GM21423 (cell line): Measurements from ENCODE around the gene BLCAP.

Experiments
- ATAC-seq: cut with Tn5 transposase; IDR thresholded peaks from one replicate; pipeline ENCODE4 v1.9.1; 2021; ENCODE audit warnings: mild to moderate bottlenecking, moderate library complexity; ENCODE audit not compliant: unreplicated experiment

Gene BLCAP

DNA sequence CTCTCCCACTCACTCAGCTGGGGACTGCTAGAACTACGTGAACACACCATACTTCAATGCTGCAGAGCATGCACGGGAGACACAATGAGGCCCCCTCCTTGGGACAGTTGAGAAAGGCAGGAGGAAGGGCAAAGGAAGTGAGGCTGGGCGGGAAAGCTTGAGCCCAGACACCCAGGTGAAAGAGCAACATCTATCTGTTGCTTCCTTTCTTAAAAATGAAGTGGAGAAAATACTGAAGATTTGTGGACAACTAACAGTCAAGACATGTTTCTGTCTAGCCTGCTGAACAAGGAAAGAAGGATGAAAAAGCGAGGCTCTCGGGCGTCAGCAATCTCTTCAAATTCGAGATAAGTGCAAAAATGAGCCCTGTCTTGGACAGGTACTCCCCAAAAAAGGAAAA, 9.6 kb downstream of the BLCAP start:
- ATAC-seq, result no peak

DNA sequence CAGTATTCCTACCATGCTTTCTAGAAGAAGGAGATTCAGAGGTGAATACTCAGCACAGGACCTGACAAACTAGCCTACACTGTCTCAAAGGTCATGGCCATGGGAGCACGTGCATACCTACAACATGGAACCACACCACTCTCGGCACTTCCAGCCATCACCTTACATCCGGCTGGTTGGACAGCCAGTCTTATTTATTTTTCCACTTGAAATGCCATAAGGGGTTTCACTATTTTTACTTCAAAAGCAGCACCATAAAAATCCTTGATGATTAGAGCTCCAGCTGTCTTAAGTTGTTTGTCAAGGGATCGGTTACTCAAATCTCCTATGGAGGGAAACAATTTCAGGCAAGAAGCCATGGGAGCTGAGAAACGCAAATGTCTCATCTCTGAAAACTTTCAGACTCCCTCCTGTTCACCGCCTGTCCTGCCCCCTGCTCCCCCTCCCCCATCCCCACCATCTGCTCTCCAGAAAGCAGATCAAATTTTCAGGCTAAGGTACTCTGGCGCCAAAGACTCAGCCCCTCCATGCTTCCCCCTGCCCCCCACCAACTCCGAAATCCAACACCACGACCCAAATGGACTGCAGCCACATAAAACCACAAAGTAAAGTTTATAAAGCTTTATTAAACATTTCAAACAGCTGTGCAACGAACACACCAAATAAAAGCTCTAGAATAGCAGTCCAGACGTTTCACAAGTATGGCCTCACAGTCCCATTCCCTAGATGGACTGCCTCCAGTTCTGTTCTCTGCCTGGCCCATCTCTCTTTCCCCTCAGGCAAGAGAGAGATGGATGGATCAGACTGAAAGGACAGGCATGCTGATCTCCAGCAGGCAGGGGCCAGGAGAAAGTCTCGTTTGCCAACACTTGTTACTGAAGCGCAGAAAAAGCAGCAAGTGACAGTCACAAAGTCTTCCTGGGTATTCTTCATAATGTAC, 10.6 kb downstream of the BLCAP start:
- ATAC-seq, result no peak

DNA sequence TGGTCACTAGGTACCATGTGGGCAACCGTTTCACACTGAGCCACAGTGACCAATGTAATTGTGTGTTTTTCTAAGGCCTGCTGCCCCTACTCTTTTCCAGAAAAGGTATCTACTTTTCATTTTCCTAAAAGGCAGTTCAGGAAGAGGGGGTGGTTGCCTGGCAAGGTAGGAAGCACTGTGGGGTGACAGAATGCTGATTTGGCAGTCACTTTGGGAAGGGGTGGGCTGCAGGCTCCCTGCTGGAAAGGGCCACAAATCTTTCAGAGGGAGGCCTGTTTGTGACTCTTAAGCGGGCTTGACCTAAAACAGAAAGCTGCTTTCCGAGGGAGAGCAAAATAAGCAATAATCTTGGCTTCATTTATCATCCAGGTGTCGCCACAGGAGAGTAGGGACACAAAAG, 11.8 kb downstream of the BLCAP start:
- no peak for ATAC-seq

- no peak for ATAC-seq
Measured at GRCh38 chr20:37513779-37514359, 13.8 kb downstream of the BLCAP start.

- no peak for ATAC-seq
Measured at GRCh38 chr20:37511610-37512275, 15.9 kb downstream of the BLCAP start.

DNA sequence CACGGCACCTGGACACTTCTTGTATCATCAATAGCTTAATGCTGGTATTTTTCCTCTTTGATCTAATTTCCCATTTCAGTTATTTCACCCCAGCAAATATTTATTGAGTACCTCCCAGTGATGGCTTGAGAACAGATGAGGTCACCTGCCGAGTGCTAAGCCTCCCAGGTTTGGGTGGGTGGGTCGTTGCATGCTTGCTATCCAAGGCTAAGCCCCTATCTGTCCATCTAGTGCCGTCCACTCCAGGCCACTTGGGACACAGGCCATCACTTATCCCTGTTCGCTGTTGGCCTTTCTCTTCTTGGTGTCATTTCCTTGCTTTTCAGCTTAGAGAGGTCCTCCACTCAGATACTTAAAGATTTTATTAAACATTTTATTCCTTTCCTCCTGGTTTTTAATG, 17.4 kb downstream of the BLCAP start:
- ATAC-seq, result no peak

DNA sequence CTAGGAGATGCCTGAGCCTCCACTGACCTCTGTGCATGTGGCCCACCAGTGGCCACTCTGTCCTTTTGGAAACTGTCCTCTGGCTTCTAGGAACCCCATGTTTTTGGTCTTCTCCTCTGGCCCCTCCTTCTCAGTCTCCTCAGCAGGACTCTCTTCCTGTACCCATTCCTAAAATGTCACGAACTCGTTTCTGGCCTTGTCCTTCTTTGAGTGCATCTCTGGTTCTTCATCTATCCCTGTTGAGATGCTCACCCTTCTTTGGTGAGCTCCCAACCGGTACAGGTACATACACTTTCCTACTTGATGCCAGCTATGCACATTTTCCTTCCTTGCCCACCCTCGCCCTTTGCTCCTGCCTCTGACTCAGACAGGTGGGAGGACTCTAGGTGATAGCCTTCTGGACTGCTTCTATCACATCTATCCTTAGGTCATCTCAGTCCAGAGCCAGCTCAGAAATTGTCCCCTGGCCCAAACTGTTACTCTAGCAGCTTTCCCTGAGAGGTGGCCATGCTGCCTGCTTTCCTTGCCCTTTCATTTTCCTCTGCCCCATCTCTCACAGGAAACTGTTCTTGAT, 21.4 kb downstream of the BLCAP start:
- no peak for ATAC-seq

DNA sequence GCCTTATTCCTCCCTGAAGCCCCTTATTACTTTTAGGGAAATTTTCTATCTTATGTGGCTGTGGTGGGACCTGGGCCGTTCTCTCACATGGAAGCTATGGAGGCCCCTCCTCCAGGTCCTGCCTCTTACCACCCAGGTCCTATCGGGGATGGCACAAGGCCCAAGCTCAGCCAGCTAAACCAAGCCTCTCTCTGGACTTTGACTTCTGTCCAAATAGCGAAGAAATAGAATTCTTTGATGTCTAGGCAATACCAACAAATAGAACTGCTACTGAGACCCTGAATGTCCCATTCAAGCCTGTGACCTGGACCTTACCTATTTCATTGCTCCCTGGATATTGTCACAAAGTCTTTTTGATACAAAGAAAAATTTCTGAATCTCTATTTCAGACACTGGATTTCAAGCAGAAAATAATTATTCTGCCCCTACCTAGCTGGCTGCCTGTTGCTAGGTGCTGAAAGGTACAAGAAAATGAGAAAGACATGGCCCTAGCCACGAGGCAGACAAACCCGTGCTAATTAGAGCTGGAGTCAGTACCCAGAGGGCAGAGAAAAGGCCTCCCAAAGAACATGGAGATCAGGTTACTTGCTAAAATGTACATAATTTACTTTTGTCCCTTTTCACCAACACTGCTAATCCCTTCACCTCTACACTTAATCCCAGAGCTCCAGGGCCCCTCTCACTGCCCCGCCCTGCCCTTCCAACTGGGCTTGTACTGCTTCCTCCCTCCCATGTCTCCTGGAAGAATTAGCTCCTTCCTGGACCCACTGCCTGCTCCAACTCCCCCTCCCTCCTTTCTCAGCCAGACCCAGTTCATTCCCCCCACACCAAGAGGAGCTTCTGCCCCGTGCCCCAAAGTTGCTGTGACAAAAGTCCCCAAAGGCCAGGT, 22.2 kb downstream of the BLCAP start:
- no peak for ATAC-seq

DNA sequence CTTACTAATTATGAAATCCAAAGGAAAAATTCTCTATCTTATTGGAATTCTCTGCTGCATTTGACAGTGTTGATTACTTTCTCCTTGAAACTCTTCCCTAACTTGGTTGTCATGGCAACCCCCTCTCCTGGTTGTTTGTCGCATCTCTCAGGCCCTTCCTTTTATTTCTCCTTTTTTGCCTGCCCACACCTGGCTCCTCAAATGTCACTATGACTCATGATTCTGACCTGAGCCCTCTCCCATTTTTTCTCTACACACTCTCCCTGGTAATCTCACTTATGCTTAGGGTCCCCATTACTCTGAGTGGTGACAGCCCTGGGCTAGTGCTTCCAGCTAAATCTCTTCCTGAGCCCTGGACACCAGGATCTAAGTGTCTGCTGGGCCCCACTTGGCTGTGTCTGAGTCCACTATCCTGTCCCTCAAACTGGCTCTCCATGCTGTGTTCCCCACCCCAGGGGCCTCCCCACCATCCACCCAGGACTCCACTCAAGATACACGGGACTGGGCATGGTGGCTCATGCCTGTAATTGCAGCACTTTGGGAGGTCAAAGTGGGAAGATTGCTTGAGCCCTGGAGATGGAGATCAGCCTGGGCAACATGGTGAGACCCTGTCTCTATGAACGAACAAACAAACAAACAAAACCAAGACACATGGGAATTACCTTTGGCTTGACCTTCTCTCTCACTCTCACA, 23.1 kb downstream of the BLCAP start:
- no peak for ATAC-seq

- no peak for ATAC-seq
Measured at GRCh38 chr20:37503256-37503927, 24.3 kb downstream of the BLCAP start.

GRCh38 chr20:37502654-37503053, 25.0 kb downstream of the BLCAP start:
- no peak for ATAC-seq

DNA sequence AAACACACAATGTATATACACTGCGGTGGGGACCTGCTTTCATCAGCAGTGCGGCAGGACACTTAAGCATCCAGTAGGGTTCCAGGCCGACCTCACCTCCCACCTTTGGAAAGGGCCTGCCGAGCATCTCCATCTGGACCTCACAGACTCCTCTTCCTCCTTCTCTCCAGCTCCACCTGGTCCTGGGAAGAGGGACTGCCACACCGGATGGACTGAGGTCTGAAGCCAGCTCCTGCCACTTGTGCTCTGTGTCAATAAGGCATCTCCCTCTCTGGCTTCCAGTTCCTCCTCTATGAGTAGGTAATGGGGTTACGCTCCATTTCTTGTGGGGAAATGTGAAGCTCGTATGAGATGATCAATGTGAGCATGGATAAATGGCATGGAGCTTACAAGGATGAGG, 25.7 kb downstream of the BLCAP start:
- no peak for ATAC-seq

DNA sequence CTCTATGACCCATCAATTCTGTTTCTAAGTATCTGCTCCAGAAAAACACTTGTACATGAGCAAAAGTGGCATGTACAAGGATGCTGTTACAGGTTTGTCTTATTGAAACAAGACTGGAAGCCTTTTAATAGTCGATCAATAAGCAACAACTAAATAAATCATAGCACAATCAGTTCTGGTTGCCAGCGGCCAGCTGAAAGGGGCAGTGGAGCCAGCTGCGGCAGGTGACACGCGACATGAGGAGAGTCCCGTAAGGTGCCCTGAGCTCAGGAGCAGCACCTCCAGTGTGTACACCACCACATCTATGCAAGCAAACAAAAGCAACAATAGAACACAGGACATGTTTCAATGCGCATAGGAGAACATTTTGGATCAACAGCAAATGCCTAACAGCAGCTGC, 27.4 kb downstream of the BLCAP start:
- no peak for ATAC-seq

- no peak for ATAC-seq
Measured at GRCh38 chr20:37498066-37498665, 29.5 kb downstream of the BLCAP start.

DNA sequence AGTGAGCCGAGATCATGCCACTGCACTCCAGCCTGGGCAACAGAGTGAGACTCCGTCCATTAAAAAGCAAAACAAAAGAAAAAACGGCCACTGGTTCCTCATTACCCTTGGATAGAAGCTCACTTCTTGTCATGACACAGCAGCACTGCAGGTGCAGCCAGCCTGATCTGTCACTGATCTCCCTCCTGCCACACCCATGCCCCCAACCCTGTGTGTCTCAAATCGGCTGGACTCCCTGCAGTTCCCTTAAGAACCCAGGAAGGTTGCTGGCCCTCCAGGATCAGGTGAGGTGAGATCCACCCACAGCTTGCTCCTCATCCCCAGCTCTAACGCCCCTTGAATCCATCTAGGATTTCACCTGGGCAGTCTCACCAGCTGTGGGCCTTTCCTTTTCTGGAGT, 32.9 kb downstream of the BLCAP start:
- ATAC-seq, result no peak

GRCh38 chr20:37494301-37494700, 33.4 kb downstream of the BLCAP start:
- no peak for ATAC-seq

DNA sequence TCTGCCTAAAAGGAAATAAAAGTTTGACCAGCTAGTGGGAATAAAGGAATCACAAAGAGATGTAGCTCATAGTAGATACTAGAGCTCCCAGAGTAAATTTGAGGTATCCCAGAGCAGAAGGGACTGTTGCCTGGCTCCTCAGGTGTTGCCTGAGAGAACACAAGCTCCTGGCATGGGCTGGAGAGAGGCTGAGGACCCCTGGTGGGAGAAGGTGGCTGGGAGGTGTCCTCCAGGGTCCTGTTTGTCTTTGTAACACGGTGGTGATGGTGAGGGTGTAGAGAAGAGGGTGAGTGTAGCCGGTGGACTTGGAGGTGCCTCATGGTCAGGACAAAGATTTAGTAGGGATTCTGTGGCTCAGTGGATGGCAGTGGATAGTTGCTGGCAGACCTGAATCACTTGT, 34.7 kb downstream of the BLCAP start:
- no peak for ATAC-seq

GRCh38 chr20:37492096-37492625, 35.5 kb downstream of the BLCAP start:
- no peak for ATAC-seq
